NCI-H2171 treated with DMSO at 0.1 percent for 48 hours (cell line): ENCODE results near the gene MSMP.

Source experiments
- DNase-seq: peaks from one replicate; lab custom pipeline; 2025; lab: John Stamatoyannopoulos, UW

The MSMP gene

GRCh38 chr9:35743880-35744518, 10.1 kb downstream of the MSMP start:
- no peak for DNase-seq

- DNase-seq, result no peak
Measured at GRCh38 chr9:35743452-35743851, 10.6 kb downstream of the MSMP start.

DNA sequence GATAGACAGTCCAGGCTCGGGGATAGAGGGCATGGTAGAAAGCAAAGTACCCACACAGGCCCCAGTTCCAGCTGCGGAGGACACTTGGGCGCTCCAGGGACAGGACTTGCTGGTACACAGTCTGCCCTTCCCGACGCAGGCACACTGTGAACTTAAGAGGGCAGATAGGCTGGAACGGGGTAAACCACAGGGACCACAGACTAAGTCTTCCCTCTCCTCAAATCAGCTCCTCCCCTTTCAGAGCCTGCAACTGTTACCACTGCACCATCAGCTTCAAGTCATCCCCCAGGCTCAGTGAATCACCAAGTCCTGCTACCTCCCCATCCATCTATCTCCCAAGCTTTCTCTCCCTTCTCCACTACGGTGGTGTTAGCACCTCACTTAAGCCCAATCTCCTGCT, 12.3 kb downstream of the MSMP start:
- no peak for DNase-seq

DNA sequence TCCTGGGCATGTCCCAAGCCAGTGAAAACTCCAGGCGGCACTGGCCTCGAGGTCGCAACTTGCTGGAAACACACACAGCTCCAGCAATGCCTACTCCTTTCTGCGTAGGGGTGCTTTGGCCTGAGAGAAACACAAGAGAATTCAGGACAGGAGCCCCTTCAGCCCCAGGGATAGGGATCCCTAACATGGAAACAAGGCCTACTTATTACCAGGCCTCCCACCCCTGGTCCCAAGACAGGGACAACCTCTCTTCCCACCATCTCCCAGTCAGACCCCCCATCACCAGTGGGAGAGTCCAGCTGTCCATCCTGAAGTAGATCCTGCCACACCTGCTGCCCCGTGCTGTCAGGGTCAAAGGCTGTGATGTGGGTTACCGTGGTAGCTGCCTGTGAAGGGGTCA, 13.8 kb downstream of the MSMP start:
- DNase-seq, result no peak

GRCh38 chr9:35738924-35739323, 15.2 kb downstream of the MSMP start:
- DNase-seq, result no peak

GRCh38 chr9:35738186-35738585, 15.9 kb downstream of the MSMP start:
- DNase-seq, result no peak

DNA sequence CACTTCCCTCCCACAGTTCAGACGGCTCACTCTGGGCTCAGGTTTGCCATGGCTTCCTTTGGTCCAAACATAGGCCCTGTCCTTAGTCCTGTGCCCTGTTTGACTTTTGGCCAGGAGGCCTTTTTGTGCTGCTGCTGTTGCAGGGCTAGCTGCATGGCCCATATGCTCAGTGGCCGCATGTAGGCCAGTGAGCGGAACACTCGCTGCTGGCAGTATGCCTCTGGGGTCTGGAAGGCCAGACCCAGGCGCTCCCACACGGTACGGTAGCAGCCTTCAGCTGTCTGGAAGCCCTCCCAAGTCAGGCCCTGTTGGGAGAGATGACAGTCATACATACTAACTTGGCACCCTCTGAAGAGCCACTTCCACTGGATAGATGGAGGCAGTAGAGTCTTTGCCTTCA, 16.9 kb downstream of the MSMP start:
- DNase-seq, result no peak

DNA sequence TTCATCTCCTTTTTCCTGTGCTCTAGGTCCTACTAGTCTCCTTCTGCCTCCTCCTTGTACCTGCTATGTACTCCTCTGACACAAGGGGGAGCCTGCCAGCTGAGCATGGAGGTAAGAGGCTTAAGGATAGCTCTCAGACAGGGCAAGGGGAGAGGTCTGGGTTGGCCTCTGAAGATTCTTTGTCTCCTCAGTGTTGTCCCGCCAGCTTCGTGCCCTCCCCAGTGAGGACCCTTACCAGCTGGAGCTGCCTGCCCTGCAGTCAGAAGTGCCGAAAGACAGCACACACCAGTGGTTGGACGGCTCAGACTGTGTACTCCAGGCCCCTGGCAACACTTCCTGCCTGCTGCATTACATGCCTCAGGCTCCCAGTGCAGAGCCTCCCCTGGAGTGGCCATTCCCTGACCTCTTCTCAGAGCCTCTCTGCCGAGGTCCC, 17.9 kb downstream of the MSMP start:
- peak; percentile 47 for DNase-seq

DNA sequence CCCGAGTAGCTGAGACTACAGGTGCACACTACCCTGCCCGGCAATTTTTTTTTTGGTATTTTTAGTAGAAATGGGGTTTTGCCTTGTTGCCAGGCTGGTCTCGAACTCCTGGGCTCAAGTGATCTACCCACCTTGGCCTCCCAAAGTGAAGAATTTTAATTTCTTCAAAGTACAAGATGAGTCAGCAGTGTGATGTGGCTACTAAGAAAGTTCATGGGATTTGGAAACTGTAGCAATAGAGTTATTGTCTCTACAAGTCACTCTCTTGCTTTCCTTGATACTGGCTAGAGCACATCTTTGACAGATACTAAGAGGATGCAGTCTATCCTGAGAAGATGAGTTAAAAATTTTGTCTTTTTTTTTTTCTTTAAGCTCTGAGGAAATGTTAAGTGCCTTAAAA, 20.0 kb downstream of the MSMP start:
- DNase-seq, result no peak

- peak; percentile 52 for DNase-seq
Measured at GRCh38 chr9:35732800-35733541, 21.1 kb downstream of the MSMP start.

GRCh38 chr9:35732185-35732799, 21.8 kb downstream of the MSMP start, which contains the start of the genes CREB3 and TLN1:
Gene CREB3, plus strand, starts transcription at chr9:35732666. Its CDS starts 107 bp downstream, at chr9:35732773.
Gene TLN1, minus strand, starts transcription at chr9:35732195. Its CDS starts 6,501 bp downstream, at chr9:35725694.
- peak; percentile 89 for DNase-seq

- DNase-seq, result no peak
Measured at GRCh38 chr9:35731415-35732184, 22.5 kb downstream of the MSMP start.

DNA sequence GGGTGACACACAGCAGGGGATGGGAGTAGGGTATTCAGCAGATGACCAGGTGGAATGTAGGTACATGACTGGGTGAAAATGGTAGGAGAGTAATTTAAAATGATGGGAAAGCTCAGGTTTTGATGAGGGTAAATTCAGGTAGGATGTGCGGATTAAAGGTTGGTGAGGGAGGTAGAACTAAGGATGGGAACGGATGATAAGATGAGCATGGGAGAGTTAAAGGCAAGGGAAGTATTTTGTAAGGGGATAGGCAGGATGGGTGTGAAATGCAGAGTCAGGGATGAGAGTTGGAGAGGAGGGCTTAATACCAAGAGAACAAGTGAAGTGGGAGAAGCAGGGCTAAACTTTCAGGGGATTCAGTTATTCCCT, 23.6 kb downstream of the MSMP start:
- no peak for DNase-seq

GRCh38 chr9:35729700-35730485, 24.2 kb downstream of the MSMP start:
- DNase-seq, result peak; percentile 1

DNA sequence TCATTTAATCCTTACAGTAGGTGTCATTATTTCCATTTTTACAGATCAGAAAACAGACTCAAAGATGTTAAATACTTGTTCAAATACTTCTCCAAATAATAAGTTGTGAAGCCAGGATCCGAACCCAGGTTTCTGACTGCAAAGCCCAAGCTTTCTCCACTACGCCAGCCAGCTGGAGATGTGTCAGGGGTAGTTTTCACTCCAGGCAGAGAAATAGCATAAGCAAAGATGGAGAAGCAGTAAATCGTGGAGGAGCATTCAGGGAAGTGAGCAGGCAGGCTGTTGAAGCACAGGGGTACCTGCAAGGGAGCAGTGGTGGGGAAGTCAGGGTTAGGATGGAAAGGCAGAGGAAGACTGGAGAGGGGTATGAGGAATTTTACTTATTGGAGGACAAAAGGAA, 25.0 kb downstream of the MSMP start:
- no peak for DNase-seq

- no peak for DNase-seq
Measured at GRCh38 chr9:35728041-35728971, 25.8 kb downstream of the MSMP start.

DNA sequence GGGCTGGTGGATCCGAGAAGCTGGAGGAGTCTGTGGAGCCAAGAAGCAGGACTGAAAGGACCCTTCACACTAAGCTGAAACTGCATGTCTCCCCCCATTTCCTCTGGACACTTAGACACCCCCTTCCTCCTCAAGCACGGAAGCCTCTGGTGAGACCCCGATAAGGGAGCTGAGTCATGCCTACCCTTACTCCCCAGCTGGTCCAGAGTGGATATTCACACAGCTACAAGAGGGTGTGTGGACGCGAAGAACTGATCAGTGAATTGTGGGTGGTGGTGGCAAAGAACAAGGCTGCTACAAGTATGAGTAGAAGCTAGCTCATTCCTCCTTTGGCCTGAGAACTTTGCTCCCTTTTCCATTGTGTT, 26.4 kb downstream of the MSMP start:
- DNase-seq, result no peak

DNA sequence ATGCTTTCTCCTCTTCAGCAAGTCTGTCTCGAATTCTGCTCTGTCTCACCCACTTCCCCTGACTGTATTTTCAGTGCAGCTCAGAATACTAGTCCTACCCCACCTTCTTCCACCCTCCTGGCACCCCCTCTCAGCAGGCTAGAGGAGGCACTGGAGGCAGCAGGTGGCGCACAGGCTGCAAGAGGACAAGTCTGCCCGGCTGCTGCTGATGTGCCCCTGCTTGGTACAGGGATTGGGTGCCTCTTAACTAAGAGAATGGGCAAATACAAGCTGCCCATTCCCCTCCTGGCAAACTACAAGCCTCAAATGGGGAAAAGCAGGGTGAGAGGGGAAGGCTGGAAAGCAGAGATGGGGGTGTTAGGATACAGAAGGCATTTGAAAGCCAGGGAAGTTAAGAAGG, 27.1 kb downstream of the MSMP start:
- no peak for DNase-seq

DNA sequence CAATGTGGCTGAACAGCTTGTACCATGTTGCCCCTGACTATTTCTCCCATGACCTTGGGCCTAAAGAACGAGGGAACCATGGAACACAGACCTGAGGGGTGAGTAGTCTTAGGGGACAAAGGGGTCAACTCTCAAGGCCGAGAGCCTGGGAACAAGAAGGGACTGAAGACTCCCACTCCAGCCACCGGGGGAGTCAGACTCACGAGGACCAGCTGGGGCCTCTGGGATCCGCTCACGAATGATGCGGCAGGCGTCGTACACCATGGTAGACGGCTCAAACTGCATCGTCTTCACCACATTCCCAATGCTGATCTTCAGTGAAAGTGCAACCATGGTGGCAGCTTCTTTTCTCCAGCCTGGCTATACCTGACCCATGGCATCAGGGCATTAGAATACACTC, 28.7 kb downstream of the MSMP start:
- DNase-seq, result no peak

GRCh38 chr9:35723908-35724307, 30.2 kb downstream of the MSMP start:
- no peak for DNase-seq

DNA sequence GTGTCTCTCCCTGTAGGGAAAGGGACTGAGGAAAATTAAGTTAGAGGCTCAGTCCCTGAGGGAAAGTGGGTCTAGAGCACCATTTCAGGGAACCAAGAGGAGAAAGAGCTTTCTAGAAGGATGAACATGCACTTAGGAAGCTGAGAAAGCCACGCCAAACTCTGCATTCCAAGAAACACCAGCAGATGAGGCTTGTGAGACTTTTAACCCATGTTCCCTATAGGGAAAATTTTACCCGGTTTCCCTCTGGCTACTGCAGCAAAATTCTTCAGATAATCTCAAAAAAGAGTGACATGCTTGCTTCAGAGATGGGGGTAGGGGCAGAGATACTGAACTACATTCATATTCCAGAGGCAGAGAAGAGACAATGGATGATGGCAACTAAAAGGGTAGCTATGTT, 30.6 kb downstream of the MSMP start:
- DNase-seq, result no peak
